NCI-H2196 treated with DMSO at 0.1 percent for 48 hours (cell line): ENCODE data around the gene PTPRT.

Experiments used
- DNase-seq: peaks from one replicate; lab custom pipeline; 2025; ENCODE audit not compliant: unreplicated experiment; lab: John Stamatoyannopoulos, UW

The PTPRT gene

GRCh38 chr20:42429761-42430458, 759.8 kb downstream of the PTPRT start:
- DNase-seq = no peak

GRCh38 chr20:42419814-42420532, 769.7 kb downstream of the PTPRT start:
- DNase-seq = no peak

GRCh38 chr20:42406826-42407225, 782.9 kb downstream of the PTPRT start:
- DNase-seq = no peak

- DNase-seq = no peak
Measured at GRCh38 chr20:42402455-42402854, 787.3 kb downstream of the PTPRT start.

GRCh38 chr20:42401613-42402012, 788.1 kb downstream of the PTPRT start:
- no peak for DNase-seq

- no peak for DNase-seq
Measured at GRCh38 chr20:42399802-42400201, 789.9 kb downstream of the PTPRT start.

- no peak for DNase-seq
Measured at GRCh38 chr20:42392442-42392841, 797.3 kb downstream of the PTPRT start.

- no peak for DNase-seq
Measured at GRCh38 chr20:42391807-42392206, 797.9 kb downstream of the PTPRT start.

GRCh38 chr20:42380287-42380686, 809.4 kb downstream of the PTPRT start:
- no peak for DNase-seq

- DNase-seq = no peak
Measured at GRCh38 chr20:42379385-42379784, 810.3 kb downstream of the PTPRT start.

GRCh38 chr20:42378826-42379225, 810.9 kb downstream of the PTPRT start:
- no peak for DNase-seq

GRCh38 chr20:42376131-42376530, 813.6 kb downstream of the PTPRT start:
- no peak for DNase-seq

GRCh38 chr20:42373049-42373448, 816.7 kb downstream of the PTPRT start:
- DNase-seq = no peak

GRCh38 chr20:42370075-42370474, 819.6 kb downstream of the PTPRT start:
- no peak for DNase-seq

- no peak for DNase-seq
Measured at GRCh38 chr20:42368910-42369309, 820.8 kb downstream of the PTPRT start.

GRCh38 chr20:42366626-42367025, 823.1 kb downstream of the PTPRT start:
- DNase-seq = no peak

- no peak for DNase-seq
Measured at GRCh38 chr20:42364446-42364845, 825.3 kb downstream of the PTPRT start.

- DNase-seq = no peak
Measured at GRCh38 chr20:42361402-42361970, 828.2 kb downstream of the PTPRT start.

- DNase-seq = no peak
Measured at GRCh38 chr20:42360621-42361020, 829.1 kb downstream of the PTPRT start.

GRCh38 chr20:42359617-42360016, 830.1 kb downstream of the PTPRT start:
- DNase-seq = no peak

GRCh38 chr20:42352096-42352495, 837.6 kb downstream of the PTPRT start:
- DNase-seq = no peak

- DNase-seq = no peak
Measured at GRCh38 chr20:42350521-42350920, 839.2 kb downstream of the PTPRT start.
